B cell (primary cell): Measurements from ENCODE around the gene NUMBL.

Experiments used
- CTCF ChIP-seq: fragments of 200-600 bp; IDR thresholded peaks from one replicate; pipeline ENCODE4 v1.8.0; 2022; ENCODE audit warnings: antibody characterized with exemption, mild to moderate bottlenecking
- EZH2 ChIP-seq: IDR thresholded peaks from 2 replicates; pipeline ENCODE4 v1.6.1; 2012; ENCODE audit warnings: borderline replicate concordance, low read depth, mild to moderate bottlenecking, moderate library complexity, low read length; ENCODE audit not compliant: insufficient read depth, poor library complexity, severe bottlenecking

GRCh38 chr19:40627486-40628279 lies 62.8 kb downstream of the NUMBL start:
- TF ChIP-seq CTCF (no peak), EZH2 (no peak)
